CD1c-positive myeloid dendritic cell (primary cell): ENCODE data around the gene KAZN.

ENCODE experiments used
- DNase-seq: peaks from one replicate; pipeline ENCODE4 v3.0.0-alpha.2; 2016; ENCODE audit errors: extremely low spot score

Gene KAZN

GRCh38 chr1:14614341-14614740, 15.9 kb downstream of the KAZN start:
- DNase-seq: no peak

DNA sequence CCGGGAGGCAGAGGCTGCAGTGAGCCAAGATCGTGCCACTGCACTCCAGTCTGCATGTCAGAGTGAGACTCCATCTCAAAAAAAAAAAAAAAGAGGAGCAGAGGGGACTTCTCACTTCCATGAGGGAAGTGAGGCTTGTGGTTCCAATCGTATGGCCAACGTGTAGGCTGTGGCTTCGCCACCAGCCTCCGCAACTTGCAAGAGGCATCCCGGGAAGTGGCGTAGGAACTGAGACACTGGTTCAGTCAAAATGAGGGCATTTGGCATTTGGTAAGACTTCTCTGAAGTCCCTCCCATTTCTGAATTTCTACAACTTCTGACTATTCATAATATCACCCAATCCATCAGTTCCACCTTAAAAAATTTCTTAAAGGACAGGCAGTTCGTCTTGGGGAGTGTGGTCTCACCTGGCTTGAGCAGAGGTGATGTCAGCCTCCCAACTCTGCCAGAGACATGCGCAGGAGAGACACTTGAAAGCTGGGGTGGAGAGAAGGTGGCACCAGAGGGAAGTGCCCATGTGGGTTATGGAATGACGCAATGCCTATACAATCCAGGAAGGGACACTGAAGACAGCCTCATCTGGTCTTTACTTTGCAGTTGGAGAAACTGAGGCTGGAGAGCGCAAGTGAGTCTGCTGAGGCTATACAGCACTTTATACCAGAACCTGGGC, 17.2 kb downstream of the KAZN start:
- peak; percentile 92 for DNase-seq

DNA sequence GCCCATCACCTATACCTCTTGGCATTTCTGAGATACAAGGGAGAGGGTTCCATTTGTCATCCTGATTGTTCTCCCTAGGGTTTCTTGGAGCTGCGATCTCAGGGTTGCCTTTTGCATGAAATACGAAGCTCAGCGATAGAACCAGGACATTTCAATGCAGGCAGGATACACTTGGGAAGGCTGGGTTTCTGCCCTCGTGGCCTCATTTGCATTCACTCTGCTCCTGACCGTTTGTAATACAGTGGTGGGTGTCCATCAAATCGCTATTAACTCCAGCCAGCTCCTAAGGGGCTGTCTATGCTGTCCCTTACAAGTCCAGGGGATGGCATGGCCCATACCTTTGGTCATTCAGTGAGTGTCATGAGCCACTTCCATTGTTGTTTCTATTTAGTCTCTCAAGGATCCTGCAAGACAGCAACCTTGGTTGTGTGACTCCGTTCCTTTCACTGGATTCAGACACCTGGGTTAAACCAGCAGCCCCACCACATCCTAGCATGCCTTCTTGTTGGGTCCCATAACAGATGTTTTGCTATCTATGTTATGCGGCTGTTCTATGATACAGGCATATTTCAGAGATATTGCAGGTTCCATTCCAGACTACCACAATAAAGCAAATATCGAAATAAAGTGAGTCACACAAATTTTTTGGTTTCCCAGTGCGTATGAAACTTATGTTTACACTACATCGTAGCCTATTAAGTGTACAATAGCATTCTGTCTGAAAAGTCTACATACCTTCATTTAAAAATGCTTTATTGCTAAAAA, 18.3 kb downstream of the KAZN start:
- DNase-seq: no peak

- no peak for DNase-seq
These were observed 19.3 kb downstream of the KAZN start for GRCh38 chr1:14617791-14618190.

DNA sequence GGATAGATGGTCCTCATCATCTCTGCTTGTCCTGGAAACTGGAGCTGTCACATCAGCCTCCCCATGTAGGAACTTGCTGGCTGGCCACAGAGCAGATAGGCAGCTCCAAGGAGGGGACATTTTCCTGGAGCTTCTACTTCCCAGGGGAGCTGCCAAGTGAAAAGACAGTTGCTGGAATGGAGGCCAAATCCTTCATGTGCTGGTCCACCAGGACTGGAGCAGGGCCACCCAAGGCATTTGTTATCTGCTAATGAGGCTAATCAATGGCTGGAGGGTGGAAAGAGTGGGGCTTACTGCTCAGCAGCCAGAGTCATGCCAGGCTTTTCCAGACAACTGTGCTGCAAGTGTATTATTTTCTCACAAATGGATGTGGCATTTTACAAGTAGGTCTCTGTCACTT, 22.5 kb downstream of the KAZN start:
- no peak for DNase-seq

- no peak for DNase-seq
These were observed 24.6 kb downstream of the KAZN start for GRCh38 chr1:14623090-14623489.

GRCh38 chr1:14624941-14625340, 26.5 kb downstream of the KAZN start:
- no peak for DNase-seq

GRCh38 chr1:14625572-14625971, 27.1 kb downstream of the KAZN start:
- DNase-seq: no peak

GRCh38 chr1:14625996-14626395, 27.5 kb downstream of the KAZN start:
- DNase-seq: no peak

- DNase-seq: no peak
These were observed 28.6 kb downstream of the KAZN start for GRCh38 chr1:14626869-14627607.

GRCh38 chr1:14627608-14628489, 29.4 kb downstream of the KAZN start:
- DNase-seq: no peak

DNA sequence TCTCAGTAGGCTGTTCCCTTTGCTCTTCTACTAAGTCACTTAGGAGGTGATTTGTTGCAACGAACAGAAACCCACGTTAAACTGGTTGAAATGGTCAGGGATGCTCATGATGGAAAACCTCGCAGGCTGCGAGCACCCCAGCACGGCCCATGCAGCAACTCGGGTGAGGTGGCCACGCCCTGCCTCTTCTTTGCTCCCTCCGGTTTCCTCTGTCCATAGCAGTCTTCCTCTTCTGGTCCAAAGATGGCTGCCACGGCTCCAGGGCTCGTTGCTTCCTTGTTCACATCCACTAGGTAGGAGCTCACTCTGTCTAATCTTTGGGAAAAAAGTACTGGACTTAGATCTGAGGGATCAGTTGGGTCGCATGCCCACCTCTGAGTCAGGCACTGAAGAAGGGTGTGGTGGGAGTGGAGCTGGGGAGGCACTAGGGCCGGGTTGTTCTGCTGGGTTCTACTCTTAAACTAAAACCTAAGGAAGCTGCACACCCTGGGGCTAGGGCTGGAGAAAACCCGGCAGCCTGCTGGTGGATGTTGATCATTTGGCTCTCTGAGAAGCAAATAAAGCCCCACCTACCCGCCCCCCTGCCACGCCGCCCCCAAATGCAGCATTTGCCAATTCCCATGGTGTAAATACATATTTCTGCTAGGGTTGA, 31.0 kb downstream of the KAZN start:
- DNase-seq: no peak

GRCh38 chr1:14630986-14631385, 32.5 kb downstream of the KAZN start:
- no peak for DNase-seq

DNA sequence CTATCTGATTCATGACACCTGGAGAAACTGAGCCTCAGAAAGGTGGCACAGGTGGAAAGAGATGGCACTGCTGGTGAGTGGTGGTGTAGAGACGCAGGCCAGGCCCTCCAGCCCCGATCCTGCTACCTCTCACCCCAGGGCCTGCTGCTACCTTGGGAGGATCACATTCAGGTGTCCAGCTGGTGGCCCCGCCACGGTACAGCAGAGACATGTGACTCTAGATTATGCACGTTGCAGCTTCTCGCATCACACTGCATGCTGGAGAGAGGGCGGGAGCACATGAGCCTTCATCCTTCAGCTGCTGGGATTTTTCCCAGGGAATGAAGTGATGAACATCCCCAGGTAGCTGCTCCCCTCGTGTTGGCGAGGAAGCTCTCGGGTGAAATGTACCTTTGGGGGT, 32.9 kb downstream of the KAZN start:
- DNase-seq: no peak

- DNase-seq: no peak
These were observed 36.0 kb downstream of the KAZN start for GRCh38 chr1:14634486-14634885.

- DNase-seq: no peak
These were observed 36.9 kb downstream of the KAZN start for GRCh38 chr1:14635421-14635820.

DNA sequence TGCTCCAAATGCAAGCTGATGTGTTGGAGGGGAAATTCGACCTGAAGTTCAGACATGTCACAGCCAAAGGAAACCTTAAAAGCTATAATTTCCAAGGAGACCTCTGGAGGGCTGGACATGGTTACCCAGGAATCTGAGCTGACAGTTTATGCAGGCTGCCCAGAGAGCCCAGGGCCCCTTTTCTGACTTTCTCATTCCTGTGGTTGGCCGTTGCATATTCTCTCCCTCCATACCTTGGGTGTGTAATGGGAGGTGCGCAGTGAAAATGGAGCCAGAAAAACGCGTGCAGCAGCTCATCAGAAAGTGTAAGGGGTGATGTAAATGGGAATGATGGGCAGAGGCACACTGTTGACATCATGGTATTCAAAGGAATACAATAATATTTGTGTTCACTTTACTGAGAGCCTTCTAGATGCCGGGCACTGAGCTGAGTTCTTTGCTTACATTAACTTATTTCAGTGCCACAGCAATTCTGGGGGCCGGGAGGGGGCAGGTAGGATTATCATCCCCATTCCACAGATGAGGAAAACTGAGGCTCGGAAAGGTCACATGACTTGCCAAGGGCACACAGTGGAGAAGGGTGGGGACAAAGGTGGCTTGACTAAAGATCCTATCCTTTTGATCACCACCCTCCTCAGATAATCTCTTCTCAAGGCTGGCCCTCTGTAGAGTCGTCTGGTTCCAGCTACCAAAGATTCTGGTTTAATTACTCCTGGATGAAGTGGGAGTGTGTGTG, 38.6 kb downstream of the KAZN start:
- no peak for DNase-seq

DNA sequence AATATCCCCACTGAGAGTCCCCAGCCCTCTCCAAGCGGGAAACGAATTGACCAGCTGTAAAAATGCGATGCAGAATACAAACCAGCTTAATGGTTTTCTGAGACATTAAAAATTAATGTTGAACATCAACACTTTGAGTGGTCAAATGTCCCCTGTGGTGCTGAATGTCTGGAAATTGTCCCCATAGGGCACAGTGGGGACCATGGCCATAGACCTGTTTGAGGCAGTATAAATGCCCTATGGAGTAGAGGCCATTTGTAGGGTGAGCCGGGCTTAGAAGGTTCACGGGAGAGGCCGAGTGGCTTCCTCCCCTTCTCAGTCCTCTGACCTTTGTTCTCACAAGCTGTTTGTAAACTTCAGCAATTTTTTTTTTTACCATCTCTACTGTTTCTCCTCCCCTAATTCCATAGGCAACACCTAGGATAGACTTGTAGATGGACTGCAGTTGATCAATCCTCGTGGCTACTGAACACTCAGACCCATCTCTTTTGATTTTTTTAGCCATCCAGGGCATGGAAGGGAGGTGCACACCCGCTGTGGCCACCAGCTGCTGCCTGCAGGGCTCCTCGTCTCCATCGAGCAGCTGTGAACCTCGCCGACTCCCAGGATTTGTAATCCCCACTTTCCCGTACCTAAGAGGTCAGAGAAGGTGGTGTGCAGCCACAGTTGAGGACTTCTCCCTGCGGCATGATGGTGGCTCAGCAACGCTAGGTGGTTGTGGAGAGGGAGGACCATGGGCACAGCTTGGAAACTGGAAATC, 41.0 kb downstream of the KAZN start:
- no peak for DNase-seq

DNA sequence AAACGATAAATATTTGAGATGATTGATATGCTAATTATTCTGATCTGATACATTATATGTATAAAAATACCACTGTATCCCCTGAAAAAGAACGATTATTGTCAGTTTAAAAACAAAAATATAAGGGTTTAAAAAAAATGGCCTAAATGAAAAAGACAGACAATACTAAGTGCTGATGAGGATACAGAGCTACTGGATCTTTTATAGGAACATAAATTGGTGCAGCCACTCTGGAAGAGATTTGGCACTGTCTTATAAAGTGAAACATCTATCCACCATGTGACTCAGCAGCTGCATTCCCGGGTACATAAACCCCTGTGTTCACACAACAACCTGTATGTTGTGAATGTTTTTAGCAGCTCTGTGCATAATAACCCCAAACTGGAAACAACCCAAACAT, 44.2 kb downstream of the KAZN start:
- no peak for DNase-seq

GRCh38 chr1:14646973-14647372, 48.5 kb downstream of the KAZN start:
- no peak for DNase-seq
